Thoracic aorta (tissue), 2 donors: ENCODE measurements around the gene GABRB1. TPM values are rescaled to one million over a fixed set of nuclear protein-coding genes. Genes with fewer than 3 reads are reported as not detected.

Experiments
- ATAC-seq: fragments of 150-250 bp; one replicate; pipeline ENCODE4 v1.8.0; 2017; ENCODE audit warnings: low read depth; ENCODE audit not compliant: insufficient number of reproducible peaks, low FRiP score
- DNase-seq: peaks from one replicate; pipeline ENCODE4 v3.0.0-alpha.2; 2020; ENCODE audit warnings: low spot score
- H3K27ac ChIP-seq, 2 donors: fragments of 200-600 bp; sonication (generic); 1 replicate in 1 of 2; 2 replicates in 1 of 2; pipeline ENCODE4 v1.5.1; 2016; ENCODE audit warnings: mild to moderate bottlenecking in 2 of 2, moderate library complexity in 2 of 2
- H3K27me3 ChIP-seq: fragments of 200-600 bp; sonication (generic); replicated peaks from 2 replicates; pipeline ENCODE4 v1.6.0; 2016; ENCODE audit warnings: mild to moderate bottlenecking; ENCODE audit not compliant: insufficient read depth
- H3K36me3 ChIP-seq: fragments of 200-600 bp; sonication (generic); one replicate; pipeline ENCODE4 v1.5.1; 2016
- H3K4me1 ChIP-seq, 2 donors: fragments of 200-600 bp; sonication (generic); 1 replicate in 1 of 2; 2 replicates in 1 of 2; pipeline versions ENCODE4 v1.5.1 to v1.6.0; 2016; ENCODE audit warnings: low read depth in 2 of 2, mild to moderate bottlenecking in 1 of 2; ENCODE audit not compliant: control insufficient read depth in 1 of 2
- H3K4me3 ChIP-seq: fragments of 200-600 bp; sonication (generic); 2 replicates; pipeline ENCODE4 v1.5.1; 2016; ENCODE audit warnings: mild to moderate bottlenecking
- H3K9me3 ChIP-seq: fragments of 200-600 bp; sonication (generic); 2 replicates; pipeline ENCODE4 v1.5.1; 2016
- CTCF ChIP-seq: fragments of 200-600 bp; sonication (generic); IDR thresholded peaks from one replicate; pipeline ENCODE4 v1.5.1; 2019; ENCODE audit warnings: antibody characterized with exemption
- total RNA-seq, 2 donors: library from RNA; depleted of rRNA; stranded (reverse); fragments of >200 nt; gene quantifications; one replicate each; pipeline versions ENCODE4 v1.1.0 to v1.2.3, GENCODE V29; 2016

Gene GABRB1
- total RNA-seq, 2 donors from 2014 or later = not detected

DNA sequence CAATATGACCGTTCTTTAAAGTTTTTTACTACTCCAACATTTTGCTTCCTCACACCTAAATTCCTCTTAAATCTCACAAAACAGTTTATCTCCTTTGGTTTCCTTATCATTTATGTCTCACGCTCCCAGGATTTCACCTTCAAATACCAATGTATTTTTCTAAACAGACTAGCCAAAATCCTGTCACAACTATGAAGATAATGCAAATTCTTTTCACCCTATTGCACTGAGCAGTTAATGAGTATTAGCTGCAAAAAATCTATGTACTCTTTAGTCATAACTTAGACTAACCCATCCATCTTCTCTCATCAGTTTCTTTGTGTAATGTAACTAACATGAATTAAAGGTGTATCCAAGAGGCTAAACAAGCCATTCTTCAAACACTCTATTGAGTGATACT is 280.8 kb downstream of the GABRB1 start:
- no peak for TF ChIP-seq CTCF
- H3K9me3 ChIP-seq = no peaks in the 10 kb centered on the region
- H3K36me3 ChIP-seq = no peaks in the 10 kb centered on the region
- H3K27me3 ChIP-seq = no peaks in the 10 kb centered on the region
- no peaks in the 10 kb centered on the region for H3K4me1 ChIP-seq
- no peak overlapping the region for H3K27ac ChIP-seq
- H3K4me3 ChIP-seq = no peak overlapping the region
- no peak for ATAC-seq
- DNase-seq = no peak

- no peak for DNase-seq
- Histone ChIP-seq H3K4me1 (no peaks in the 10 kb centered on the region), H3K27me3 (no peaks in the 10 kb centered on the region), H3K27ac (no peak overlapping the region), H3K4me3 (no peak overlapping the region), H3K9me3 (no peaks in the 10 kb centered on the region), H3K36me3 (no peaks in the 10 kb centered on the region)
- no peak for TF ChIP-seq CTCF
- no peak for ATAC-seq
These were observed 282.0 kb downstream of the GABRB1 start for GRCh38 chr4:47313384-47313783.

- H3K4me1 ChIP-seq = no peaks in the 10 kb centered on the region
- no peaks in the 10 kb centered on the region for H3K9me3 ChIP-seq
- no peak overlapping the region for H3K27ac ChIP-seq
- H3K36me3 ChIP-seq = no peaks in the 10 kb centered on the region
- no peak overlapping the region for H3K4me3 ChIP-seq
- DNase-seq (no peak), ATAC-seq (no peak)
- H3K27me3 ChIP-seq = no peaks in the 10 kb centered on the region
- no peak for TF ChIP-seq CTCF
These were observed 284.0 kb downstream of the GABRB1 start for GRCh38 chr4:47315346-47315745.

DNA sequence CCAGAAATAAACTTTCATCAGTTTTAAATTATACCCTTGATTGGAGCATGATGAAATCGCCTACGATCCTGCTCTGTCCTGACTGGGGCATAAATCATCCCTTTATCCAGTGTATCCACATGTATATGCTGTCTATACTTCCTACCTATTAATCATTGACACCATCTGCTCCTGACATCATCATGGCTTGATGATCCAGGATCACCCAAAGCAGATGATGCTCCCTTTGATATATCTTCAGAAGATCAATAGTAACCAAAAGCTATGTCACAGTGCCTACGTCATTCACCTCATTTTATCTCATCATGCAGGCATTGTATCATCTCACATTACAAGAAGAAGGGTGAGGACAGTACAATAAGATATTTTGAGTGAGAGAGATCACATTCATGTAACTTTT is 294.7 kb downstream of the GABRB1 start:
- Histone ChIP-seq H3K9me3 (no peaks in the 10 kb centered on the region), H3K4me1 (no peaks in the 10 kb centered on the region), H3K27ac (no peak overlapping the region), H3K36me3 (no peaks in the 10 kb centered on the region), H3K27me3 (no peaks in the 10 kb centered on the region), H3K4me3 (no peak overlapping the region)
- no peak for TF ChIP-seq CTCF
- no peak for DNase-seq
- ATAC-seq = no peak

DNA sequence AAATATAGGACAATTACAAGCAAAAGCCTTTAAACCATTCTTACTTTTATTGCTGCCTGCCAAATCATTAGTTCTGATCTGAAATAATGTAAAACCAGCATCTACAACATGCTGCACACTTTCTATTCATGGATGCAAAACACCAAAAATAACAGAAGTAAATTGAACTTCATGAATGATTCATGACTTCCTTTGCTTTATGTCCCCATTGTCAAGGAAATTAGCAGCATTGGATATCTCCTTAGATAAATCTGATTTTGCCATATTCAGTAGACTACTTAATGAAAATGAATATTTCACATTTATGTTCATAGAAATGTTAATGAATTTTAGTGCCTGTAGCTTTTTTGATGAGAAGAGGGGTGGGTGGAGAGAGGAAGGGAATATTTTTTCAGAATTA is 299.5 kb downstream of the GABRB1 start:
- H3K4me3 ChIP-seq = no peak overlapping the region
- no peaks in the 10 kb centered on the region for H3K9me3 ChIP-seq
- no peak overlapping the region for H3K27ac ChIP-seq
- H3K27me3 ChIP-seq = no peaks in the 10 kb centered on the region
- TF ChIP-seq CTCF = no peak
- DNase-seq (no peak), ATAC-seq (no peak)
- H3K36me3 ChIP-seq = no peaks in the 10 kb centered on the region
- H3K4me1 ChIP-seq = no peaks in the 10 kb centered on the region
